Activated naive CD4-positive, alpha-beta T cell treated with anti-CD3 and anti-CD28 coated beads, Interleukin-2, amount 50 U/mL, for 16 hours (primary cell): ENCODE results near the gene C22orf31.
A peak's percentile ranks its signal among the peaks of the same experiment; 100 is the strongest.
"Not testable (repeated sequence)": the region's sequence is repeated elsewhere in the genome, so short reads cannot be mapped to it uniquely, and the experiment has no call there.

Experiments used
- DNase-seq: peaks from one replicate; pipeline ENCODE4 v3.0.0-alpha.2; 2020

Gene C22orf31

DNA sequence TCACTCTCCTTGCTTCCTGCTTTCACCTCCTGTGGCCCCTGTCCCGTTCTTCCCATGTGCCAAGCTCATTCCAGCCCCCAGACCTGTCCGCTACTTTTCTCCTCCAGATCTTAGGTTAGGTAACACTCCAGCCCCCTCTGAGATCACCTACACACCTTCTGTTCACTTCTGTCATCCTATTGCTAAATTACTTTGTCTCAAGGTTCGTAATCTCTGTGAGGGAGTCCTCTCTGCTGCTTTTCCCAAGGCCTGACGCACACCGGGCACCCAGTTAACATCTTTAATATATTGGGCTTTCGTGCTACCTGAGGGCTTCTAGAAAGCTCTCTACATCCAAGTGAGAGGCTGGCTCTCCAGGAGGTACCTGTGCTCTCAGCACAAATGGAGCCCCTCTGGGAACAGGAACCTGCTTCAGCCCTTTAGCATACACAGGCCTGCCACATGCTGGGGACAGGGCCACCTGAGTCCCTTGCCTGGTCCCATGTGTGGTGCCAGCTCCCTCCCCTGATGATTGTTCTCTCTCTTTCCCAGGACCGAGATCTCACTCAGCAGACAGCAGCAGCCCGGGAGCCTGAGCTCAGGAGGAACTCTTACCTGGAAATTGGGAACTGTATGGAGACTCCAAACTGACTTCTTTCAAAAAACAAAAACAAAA lies 8.5 kb downstream of the C22orf31 start:
- no peak for DNase-seq

GRCh38 chr22:29050457-29050856 lies 11.2 kb downstream of the C22orf31 start:
- no peak for DNase-seq

GRCh38 chr22:29049655-29050263 lies 11.9 kb downstream of the C22orf31 start:
- DNase-seq, result no peak

GRCh38 chr22:29048822-29049654 lies 12.6 kb downstream of the C22orf31 start:
- DNase-seq, result no peak

DNA sequence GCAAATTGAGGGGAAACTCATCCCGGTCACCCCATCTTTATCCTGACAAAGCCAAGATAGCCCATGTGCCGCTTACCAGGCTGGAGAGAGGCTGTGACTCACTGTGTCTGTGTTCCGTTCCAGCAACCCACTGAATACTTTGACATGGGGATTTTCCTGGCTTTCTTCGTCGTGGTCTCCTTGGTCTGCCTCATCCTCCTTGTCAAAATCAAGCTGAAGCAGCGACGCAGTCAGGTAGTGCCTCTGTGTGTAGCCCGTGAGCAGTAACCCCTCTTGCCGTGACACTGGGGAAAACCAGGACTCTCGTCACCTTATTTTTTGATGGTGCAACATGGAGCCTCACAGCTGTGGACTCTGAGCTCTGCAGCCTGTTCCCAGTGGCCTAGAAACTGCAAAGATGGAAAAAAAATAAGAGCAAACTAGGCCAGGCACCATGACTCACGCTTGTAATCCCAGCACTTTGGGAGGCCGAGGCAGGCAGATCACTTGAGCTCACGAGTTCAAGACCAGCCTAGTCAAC lies 16.9 kb downstream of the C22orf31 start:
- no peak for DNase-seq

DNA sequence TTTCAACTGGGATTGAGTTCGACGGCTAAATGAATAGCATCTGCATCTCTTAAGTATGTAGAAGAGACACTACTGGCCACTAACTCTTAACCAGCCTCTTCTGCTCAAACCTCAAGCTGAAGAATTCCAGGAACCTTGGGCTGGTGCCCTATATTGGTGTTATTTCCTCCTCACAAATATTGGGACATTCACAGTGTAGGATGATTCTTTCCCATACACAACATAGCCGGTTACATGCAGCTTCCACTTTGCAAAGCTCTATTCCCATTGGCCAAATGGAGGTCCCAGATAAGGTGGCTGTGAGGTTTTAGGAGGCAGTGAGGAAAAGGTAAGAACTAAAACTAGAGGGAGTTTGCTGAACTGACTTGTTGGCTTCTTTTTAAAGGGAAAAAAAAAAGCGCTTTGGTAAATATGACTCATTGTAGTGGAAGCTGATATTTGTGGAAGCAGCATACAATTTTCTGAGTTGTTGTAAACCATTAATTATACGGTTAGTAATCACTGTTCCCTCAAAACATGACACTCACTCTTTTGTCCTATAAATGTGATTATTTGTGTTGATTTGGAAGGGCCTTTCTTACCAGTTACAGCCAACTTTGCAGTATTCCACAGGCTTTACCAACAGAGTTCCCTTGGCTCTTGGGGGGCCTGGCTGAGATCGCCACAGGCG lies 17.6 kb downstream of the C22orf31 start:
- DNase-seq, result no peak

- DNase-seq, result no peak
These were observed 20.2 kb downstream of the C22orf31 start for GRCh38 chr22:29041408-29041807.

DNA sequence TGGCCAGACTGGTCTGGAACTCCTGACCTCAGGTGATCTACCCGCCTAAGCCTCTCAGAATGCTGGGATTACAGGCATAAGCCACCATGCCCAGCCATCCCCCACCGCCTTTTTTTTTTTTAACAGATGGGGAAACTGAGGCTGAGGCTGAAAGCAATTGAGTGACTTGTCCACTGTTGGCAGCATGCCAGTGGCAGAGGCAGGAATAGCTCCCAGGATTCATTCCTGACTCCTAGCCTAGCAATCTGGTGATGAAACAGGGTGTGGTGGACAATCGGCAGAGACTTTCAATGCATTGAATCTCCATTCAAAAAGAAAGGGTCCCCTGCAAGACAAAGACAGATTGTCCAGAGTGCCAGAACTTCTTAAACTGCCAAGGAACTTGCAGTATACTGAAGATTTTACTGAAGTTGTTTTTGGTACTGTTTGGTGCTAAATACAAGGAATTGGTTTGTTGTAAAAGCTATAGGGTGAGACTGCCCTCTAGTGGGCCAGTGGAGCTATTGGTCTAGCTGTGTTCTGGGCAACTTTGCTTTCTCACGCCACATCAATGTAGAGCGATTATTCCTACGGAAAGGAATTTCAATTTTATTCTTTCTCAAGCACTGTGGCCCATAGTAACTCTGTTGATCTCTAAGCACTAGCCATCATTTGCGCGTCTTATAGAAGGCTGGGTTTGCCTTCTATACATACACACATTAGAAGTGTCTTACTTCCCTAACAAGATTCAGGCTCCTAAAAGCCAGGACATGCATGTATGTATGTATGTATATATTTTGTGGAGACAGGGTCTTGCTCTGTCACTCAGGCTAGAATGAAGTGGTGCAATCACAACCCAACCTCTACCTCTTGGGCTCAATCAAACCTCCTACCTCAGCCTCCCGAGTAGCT lies 21.0 kb downstream of the C22orf31 start:
- DNase-seq, result peak; percentile 54

GRCh38 chr22:29039684-29040083 lies 21.9 kb downstream of the C22orf31 start:
- DNase-seq, result not testable (repeated sequence)

- no peak for DNase-seq
These were observed 22.5 kb downstream of the C22orf31 start for GRCh38 chr22:29039148-29039547.

DNA sequence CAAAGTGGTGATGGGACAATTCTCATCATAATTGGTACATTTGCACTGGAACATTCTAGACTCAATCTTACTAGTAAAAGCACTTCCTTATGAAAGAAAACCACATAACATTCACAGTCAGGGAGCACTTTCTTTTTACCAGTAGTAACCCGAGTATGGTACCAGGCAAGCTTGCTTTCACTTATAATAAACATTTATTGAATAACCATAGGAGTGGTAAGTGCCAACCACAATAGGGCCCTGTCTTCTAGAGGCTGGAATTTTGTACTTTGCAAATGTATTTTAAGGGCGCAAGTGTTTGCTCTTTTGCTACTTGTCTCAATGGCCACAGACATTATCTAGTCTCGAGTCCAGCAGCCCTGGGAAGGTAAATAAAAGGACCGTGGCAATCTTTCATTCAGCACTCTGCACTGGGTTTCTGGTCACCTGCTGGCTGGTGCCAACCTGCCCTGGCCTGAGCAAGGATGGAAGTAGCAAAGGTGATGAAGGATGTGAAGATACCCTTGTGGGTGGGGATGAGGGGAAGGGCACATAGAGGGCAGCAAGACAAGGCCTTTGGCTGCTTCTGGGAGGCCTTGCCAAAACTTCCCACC lies 24.2 kb downstream of the C22orf31 start:
- no peak for DNase-seq

GRCh38 chr22:29032584-29032983 lies 29.0 kb downstream of the C22orf31 start:
- no peak for DNase-seq

DNA sequence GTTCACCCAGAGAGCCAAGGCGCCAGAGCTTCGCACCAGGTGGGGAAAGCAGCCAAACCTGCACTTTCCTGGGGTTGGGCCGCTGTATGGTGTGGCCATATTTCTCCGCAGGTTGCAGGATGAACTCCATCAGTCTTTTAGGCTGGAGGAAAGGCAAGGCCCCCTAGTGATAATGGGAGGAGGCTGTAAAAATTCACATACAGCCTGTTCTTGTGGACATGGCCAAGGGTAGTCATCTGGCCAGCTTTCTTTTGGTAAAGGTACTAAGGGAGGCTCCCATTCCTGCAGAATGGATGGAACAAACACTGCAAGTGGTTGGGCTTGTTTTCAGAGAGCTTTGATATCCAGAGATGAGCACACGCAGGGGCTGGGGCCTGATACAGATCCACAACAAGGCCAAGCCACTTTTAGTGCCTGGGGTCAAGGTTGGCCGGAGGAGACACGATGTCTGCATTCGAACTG lies 29.6 kb downstream of the C22orf31 start:
- no peak for DNase-seq

- no peak for DNase-seq
These were observed 30.2 kb downstream of the C22orf31 start for GRCh38 chr22:29031227-29032011.

GRCh38 chr22:29030618-29031226 lies 30.9 kb downstream of the C22orf31 start:
- DNase-seq, result no peak

DNA sequence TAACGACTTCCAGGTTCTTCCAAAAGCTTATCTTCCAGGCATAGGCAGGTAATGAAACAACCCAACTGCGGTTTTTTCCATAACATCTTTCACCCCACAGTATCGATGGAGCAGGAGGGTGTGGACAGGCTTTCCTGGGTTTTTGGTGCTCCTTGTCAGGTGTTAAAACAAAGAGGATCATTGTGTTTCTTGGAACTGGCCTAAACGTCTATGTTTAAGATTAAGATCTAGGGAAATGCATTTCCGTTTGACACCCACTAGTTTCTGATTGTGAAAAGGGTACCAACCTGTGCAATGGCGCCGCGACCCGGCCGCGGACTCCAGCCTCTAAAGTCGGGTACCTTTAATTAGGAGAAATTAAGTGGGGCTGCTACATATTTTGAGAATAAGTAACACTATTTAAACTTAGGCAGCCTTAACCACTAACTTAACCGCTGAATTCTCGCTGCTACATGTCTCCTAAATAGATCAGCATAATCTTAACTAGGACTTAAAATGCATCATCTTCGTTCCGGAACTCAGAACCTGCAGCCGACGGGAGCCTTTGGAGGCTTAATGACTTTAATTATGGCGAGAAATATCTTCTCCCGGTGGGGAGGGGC lies 31.5 kb downstream of the C22orf31 start:
- no peak for DNase-seq

GRCh38 chr22:29029202-29030000 lies 32.2 kb downstream of the C22orf31 start:
- no peak for DNase-seq

- no peak for DNase-seq
These were observed 33.2 kb downstream of the C22orf31 start for GRCh38 chr22:29028468-29028867.

GRCh38 chr22:29026579-29026978 lies 35.1 kb downstream of the C22orf31 start:
- no peak for DNase-seq
